ENCODE results near the gene C10orf95. TPM values are rescaled to one million over a fixed set of nuclear protein-coding genes. Genes with fewer than 3 reads are reported as not detected.
A peak's percentile ranks its signal among the peaks of the same experiment; 100 is the strongest.

C10orf95 gene
- total RNA-seq, 1 donor from 2014 or later, result not detected

DNA sequence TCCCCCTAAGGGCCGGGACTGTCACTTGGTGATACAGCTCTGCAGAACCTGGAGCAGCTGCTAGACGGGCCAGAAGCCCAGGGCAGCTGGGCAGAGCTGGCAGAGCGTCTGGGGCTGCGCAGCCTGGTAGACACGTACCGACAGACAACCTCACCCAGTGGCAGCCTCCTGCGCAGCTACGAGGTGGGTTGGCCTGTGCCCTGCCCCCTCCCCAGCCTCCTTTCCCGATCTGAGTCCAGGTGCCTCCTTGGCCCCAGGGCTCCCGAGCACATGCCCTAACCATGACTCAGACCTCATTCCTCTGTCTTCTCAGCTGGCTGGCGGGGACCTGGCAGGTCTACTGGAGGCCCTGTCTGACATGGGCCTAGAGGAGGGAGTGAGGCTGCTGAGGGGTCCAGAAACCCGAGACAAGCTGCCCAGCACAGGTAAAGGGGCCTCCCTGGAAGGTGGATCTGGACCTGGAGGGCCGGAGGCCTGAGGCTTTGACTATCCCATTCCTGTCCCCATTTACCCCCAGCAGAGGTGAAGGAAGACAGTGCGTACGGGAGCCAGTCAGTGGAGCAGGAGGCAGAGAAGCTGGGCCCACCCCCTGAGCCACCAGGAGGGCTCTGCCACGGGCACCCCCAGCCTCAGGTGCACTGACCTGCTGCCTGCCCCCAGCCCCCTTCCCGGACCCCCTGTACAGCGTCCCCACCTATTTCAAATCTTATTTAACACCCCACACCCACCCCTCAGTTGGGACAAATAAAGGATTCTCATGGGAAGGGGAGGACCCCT is 49.4 kb downstream of the C10orf95 start:
- H3K4me3 ChIP-seq, result no peak overlapping the region
- intact Hi-C loops (cut with micrococcal nuclease), result no loop called here
- H3K4me1 ChIP-seq, result peaks cover 21% of the 10 kb centered on the region
- no peak for DNase-seq
- TF ChIP-seq, protein P1, sequence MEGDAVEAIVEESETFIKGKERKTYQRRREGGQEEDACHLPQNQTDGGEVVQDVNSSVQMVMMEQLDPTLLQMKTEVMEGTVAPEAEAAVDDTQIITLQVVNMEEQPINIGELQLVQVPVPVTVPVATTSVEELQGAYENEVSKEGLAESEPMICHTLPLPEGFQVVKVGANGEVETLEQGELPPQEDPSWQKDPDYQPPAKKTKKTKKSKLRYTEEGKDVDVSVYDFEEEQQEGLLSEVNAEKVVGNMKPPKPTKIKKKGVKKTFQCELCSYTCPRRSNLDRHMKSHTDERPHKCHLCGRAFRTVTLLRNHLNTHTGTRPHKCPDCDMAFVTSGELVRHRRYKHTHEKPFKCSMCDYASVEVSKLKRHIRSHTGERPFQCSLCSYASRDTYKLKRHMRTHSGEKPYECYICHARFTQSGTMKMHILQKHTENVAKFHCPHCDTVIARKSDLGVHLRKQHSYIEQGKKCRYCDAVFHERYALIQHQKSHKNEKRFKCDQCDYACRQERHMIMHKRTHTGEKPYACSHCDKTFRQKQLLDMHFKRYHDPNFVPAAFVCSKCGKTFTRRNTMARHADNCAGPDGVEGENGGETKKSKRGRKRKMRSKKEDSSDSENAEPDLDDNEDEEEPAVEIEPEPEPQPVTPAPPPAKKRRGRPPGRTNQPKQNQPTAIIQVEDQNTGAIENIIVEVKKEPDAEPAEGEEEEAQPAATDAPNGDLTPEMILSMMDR (IDR thresholded peaks at IDR 0.05; ENCODE audit: borderline replicate concordance), result no peak
- no peaks in the 10 kb centered on the region for H3K9me3 ChIP-seq (replicated peaks)
- peaks cover 33% of the 10 kb centered on the region for H3K36me3 ChIP-seq
- no peak overlapping the region for H3K27ac ChIP-seq (replicated peaks)
- peaks cover 1% of the 10 kb centered on the region for H3K27me3 ChIP-seq (ENCODE audit: low read depth)

DNA sequence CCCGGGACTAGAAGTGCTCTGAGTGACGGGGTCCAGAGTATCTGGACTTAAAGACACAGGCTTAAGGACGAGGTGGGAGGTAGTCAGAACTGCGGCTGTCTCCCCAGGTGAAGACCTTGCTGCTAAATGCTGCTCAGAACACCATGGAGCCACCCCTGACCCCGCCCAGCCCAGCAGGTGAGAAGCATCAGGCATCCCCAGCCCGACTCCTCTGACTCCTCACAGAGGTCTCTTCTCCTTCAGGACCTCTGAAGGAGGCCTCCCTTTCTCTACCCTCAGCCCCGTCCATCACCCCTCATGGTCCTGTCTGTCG is 50.0 kb downstream of the C10orf95 start:
- no peak overlapping the region for H3K27ac ChIP-seq (replicated peaks)
- DNase-seq, result no peak
- H3K4me1 ChIP-seq, result peaks cover 28% of the 10 kb centered on the region
- intact Hi-C loops (cut with micrococcal nuclease), result no loop called here
- peaks cover 33% of the 10 kb centered on the region for H3K36me3 ChIP-seq
- TF ChIP-seq, protein P1 (IDR thresholded peaks at IDR 0.05; ENCODE audit: borderline replicate concordance), result no peak
- H3K4me3 ChIP-seq, result no peak overlapping the region
- no peaks in the 10 kb centered on the region for H3K27me3 ChIP-seq (ENCODE audit: low read depth)
- no peaks in the 10 kb centered on the region for H3K9me3 ChIP-seq (replicated peaks)

DNA sequence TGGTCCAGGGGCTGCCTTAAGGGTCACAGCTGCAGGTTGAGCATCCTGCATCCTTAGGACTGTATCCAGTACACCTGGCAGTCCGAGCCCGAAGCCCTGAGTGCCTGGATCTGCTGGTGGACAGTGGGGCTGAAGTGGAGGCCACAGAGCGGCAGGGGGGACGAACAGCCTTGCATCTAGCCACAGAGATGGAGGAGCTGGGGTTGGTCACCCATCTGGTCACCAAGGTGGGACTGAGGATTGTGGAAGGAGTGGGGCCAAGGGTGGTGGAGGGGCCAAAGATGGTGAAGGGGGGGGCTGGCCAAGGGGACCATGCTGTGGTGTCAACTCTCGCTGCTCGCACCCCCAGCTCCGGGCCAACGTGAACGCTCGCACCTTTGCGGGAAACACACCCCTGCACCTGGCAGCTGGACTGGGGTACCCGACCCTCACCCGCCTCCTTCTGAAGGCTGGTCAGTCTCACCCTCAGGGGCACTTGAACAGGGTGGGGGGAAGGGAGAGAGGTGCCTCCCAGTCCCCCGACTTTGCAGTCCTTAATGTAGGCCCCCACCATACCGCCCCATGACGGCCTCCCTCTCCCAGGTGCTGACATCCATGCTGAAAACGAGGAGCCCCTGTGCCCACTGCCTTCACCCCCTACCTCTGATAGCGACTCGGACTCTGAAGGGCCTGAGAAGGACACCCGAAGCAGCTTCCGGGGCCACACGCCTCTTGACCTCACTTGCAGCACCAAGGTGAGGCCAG is 50.6 kb downstream of the C10orf95 start:
- Histone ChIP-seq H3K27me3 (ENCODE audit: low read depth) (no peaks in the 10 kb centered on the region), H3K4me3 (no peak overlapping the region), H3K4me1 (peaks cover 33% of the 10 kb centered on the region), H3K36me3 (peaks cover 33% of the 10 kb centered on the region), H3K9me3 (replicated peaks) (no peaks in the 10 kb centered on the region), H3K27ac (replicated peaks) (no peak overlapping the region)
- no peak for DNase-seq
- intact Hi-C loops (cut with micrococcal nuclease), result no loop called here
- TF ChIP-seq, protein P1 (IDR thresholded peaks at IDR 0.05; ENCODE audit: borderline replicate concordance), result no peak

DNA sequence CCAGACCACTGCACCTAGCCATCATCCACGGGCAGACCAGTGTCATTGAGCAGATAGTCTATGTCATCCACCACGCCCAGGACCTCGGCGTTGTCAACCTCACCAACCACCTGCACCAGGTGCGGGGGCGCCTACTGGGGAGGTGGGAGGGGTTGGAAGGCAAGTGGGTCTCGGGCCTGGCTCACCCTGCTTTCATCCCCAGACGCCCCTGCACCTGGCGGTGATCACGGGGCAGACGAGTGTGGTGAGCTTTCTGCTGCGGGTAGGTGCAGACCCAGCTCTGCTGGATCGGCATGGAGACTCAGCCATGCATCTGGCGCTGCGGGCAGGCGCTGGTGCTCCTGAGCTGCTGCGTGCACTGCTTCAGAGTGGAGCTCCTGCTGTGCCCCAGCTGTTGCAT is 51.3 kb downstream of the C10orf95 start:
- DNase-seq, result no peak
- Histone ChIP-seq H3K4me3 (peak overlapping the region; percentile 80), H3K27ac (replicated peaks) (peak overlapping the region; percentile 95), H3K36me3 (peaks cover 33% of the 10 kb centered on the region), H3K27me3 (ENCODE audit: low read depth) (no peaks in the 10 kb centered on the region), H3K4me1 (peaks cover 37% of the 10 kb centered on the region), H3K9me3 (replicated peaks) (no peaks in the 10 kb centered on the region)
- intact Hi-C loops (cut with micrococcal nuclease), result no loop called here
- TF ChIP-seq, protein P1 (IDR thresholded peaks at IDR 0.05; ENCODE audit: borderline replicate concordance), result no peak

Small RNA genes within 50 kb of the gene (microRNA-seq; reads per million reads assigned to microRNA genes)
- gene MIR146B, result 723 reads per million, percentile 82 among the genes with 10 or more reads in this experiment

Other genes starting within 250 kb of the C10orf95 start
- gene ELOVL3, start 225.2 kb downstream of the C10orf95 start, total RNA-seq, result not detected
- gene PITX3, start 210.0 kb downstream of the C10orf95 start, total RNA-seq, result 0.85 TPM
- gene GBF1, start 206.0 kb downstream of the C10orf95 start, total RNA-seq, result 43.2 TPM
- 11.0 TPM for gene NFKB2, start 55.8 kb downstream of the C10orf95 start, total RNA-seq
- gene PSD, start 32.8 kb downstream of the C10orf95 start, total RNA-seq, result 0.93 TPM
- gene FBXL15, start 30.7 kb downstream of the C10orf95 start, total RNA-seq, result 12.3 TPM
- gene CUEDC2, start 19.0 kb downstream of the C10orf95 start, total RNA-seq, result 72.3 TPM
- 103 TPM for gene ACTR1A, start 51.2 kb upstream of the C10orf95 start, total RNA-seq
- gene SUFU, start 52.4 kb upstream of the C10orf95 start, total RNA-seq, result 7.9 TPM
- gene TRIM8, start 192.9 kb upstream of the C10orf95 start, total RNA-seq, result 95.1 TPM